ENCODE data around the gene MTF2.
"Not testable (repeated sequence)": the region's sequence is repeated elsewhere in the genome, so short reads cannot be mapped to it uniquely, and the experiment has no call there.

MTF2 gene

DNA sequence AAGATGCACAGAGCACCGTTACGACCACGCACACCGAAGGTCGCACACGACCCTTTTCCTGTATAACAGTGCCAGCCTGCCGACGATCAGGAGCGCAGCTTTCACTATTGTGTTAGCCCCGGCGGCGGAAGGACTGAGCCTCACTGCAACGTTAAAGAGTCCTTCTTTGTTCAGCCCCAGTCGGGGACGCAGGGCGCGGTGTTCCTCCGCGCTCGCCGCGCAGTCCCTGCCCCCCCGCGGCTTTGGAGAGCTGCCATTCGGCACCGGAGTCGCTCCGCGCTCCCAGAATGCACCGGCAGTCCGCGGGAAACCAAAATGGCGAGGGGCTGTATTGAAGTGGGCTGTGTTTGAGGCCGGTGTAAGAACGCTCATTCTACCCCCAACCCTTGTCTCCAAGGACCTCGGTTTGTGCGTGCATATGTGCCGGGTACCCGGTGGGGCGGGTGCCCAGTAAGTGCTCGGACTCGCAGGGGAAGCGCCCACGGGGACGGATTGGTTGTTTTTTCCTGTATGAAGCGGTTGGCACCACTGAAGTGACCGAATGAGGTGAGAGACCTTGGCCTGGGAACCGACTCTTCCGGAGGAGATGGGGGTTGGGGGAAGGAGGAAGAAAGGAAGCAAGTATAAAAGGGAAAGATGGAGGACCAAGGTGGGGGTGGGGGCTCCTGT, at the start of gene MTF2:
MTF2 (plus strand) TSS at position 298 of the 669 bp plus-strand sequence; CDS start at position 542, 244 bp downstream.
- DNase-seq, result peak; percentile 92 to 93

DNA sequence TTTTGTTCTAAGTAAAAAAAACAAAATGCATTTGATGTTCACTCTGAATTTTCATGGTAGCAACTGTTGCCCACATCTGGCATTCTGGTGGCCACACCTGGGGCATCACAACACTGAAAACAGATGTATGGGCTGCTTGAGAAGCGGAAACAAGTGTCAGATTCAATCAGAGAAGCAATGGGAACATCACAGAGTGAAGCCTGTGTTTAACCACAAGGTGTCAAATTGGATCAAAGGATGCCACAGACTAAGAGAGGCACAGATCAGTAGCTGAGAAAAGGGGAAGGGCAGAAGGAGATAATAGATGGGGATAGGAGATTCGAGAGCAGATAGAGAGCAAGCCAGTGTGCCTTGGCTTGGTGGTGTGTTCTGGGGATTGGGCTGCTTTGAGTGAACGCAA, 49.8 kb upstream of the MTF2 start:
- no peak for DNase-seq

DNA sequence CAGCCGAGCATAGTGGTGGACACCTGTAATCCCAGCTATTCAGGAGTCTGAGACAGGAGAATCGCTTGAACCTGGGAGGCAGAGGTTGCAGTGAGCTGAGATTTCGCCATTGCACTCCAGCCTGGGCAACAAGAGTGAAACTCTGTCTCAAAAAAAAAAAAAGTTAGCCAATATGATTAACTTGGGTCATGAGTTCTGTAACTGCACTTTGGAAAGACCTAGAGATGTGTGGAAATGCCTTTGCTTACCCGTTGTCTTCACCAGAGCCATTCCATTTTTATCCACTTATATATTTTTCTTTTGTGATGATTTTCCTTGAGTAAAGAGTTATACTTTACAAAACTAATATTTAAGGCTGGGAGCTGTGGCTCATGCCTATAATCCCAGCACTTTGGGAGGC, 48.9 kb upstream of the MTF2 start:
- DNase-seq, result not testable (repeated sequence)

DNA sequence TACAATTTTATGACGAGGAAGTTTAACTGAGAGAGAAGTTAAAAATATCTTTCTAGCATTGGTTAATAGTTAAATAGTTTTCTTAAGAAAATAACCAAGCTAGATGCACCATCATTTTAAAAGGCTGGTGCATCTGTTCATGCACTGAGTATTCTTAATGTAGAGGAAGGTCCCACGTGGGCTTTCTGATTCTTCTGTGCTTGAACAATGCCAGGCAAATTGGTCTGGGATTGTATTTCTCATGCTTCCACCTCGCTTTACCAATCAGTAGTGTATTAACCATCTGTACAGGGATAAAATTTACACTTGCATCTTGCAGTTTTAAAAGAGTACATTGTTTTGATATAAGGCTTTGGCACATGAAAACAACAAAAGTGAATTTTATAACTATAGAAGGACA, 47.4 kb upstream of the MTF2 start:
- DNase-seq, result no peak

GRCh38 chr1:93033029-93033428, 46.1 kb upstream of the MTF2 start:
- no peak for DNase-seq

DNA sequence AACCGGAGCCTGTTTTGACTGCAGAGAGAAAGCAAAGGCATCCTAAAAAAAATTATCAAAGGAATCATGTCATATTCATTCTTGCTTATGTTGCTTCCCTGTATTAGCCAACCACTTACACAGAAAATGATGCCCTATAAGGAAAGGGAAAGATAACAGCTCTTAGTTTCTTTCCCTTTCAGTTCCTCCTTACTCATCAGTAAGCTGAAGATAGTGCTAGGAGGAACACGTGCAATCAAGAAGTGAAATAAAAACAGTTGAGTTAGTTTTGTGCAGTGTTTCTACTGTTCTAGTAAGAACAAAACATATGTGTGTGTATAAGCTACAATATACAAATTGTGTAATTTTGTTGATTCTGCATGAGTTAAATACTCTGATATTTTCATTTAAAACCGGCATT, 45.3 kb upstream of the MTF2 start:
- DNase-seq, result no peak

DNA sequence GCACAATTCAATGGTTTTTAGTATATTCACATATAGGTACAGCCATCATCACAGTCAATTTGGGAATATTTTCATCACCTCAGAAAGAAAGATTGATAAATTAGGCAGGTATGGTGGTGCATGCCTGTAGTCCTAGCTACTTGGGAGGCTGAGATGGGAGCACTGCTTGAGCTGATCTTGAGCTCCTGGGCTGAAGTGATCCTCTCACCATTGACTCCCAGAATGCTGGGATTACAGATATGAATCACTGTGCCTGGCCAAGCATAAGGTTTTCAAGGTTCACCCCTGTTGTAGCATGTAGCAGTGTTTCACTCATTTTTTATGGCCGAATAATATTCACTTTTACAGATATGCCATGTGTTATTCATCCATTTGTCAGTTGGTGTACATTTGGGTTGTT, 44.7 kb upstream of the MTF2 start:
- DNase-seq, result no peak

DNA sequence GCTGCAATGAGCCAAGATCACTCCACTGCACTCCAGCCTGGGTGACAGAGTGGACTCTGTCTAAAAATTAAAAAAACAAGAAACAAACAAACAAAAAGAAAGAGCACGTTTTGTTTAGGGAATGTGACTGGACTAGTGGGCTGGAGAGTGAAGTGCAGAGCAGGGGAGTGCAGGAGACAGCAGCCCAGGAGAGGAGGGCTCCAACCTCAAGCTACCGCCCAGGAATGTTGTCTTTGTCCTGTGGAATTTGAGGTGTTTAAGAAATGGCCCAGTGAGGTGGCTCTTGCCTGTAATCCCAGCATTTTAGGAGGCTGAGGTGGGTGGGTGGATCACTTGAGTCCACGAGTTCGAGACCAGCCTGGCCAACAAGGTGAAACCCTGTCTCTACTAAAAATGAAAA, 42.4 kb upstream of the MTF2 start:
- DNase-seq, result no peak

DNA sequence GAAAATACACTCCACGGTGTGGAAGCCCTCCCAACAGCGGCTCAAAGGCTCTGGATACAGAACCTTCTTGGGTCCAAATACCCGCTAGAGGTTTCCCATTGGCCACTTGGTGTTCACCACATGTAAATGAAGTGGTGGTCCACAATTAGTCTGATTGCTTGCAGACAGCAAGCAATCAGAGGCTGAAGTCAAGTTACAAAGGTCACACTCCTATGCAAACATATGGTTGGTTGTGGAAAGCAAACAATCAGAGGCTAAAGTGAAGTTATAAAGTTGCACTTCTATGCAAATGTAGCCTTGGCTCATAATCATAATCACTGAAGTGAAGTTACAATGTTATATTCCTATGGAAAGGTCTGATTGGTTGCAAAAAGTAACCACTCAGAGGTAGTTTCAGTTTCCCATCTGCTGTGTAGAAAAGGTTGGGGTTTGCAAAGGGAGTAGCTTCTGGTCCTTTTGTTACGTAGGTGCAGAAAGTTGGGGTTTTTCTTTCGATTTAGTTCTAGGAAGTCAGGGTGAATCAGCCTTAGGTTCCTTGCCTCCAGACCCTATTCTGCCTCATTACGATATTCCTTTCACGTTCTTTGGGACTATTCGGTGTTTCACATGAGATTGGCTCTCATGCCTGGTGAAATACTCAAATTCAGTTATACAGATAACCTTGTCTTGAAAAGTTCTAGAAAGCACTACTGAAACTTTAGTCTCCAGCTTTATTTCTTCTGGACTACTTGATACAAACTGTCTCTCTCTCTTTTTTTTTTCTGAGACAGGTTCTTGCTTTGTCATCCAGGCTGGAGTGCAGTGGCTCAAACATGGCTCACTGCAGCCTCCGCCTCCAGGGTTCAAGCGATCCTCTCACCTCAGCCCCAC, 36.7 kb upstream of the MTF2 start:
- no peak for DNase-seq

DNA sequence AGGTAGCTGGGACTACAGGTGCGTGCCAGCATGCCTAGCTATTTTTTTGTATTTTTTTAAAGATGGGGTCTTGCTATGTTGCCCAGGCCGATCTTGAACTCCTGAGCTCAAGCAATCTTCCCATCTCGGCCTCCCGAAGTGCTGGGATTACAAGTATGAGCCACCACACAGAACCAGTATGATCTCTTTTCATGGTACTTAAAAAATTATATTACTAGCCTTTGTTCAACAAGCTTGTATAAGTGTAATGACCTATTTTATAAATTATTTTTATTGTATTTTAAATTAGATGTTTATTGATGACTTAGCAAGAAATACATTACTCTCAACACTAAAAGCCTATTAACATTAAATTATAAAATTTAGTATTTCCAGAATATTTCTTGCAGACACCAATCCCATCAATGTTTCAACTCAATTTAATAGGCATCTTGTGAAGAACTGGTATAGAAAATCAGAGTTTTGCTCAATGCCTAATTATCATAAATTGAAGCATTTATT, 36.0 kb upstream of the MTF2 start:
- no peak for DNase-seq

DNA sequence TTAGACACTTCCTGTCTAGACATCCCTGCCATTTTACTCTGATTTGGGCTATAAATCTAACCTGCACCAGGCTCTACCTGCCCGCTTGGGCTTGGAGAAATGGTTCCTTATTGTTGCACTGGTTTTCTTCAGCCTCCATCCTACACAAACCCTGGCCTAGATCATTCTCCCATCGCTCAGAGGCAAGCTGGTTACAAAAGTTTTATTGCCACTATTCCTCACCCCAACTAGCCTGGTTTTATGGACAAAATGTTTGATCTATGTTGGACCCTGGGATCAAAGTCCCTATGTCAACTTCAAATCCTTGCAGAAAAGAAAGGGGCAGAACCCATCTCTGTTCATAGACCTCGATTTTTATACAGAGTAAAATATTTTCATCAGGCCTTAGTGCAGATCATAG, 31.5 kb upstream of the MTF2 start:
- no peak for DNase-seq

GRCh38 chr1:93051961-93052360, 27.1 kb upstream of the MTF2 start:
- DNase-seq, result no peak

DNA sequence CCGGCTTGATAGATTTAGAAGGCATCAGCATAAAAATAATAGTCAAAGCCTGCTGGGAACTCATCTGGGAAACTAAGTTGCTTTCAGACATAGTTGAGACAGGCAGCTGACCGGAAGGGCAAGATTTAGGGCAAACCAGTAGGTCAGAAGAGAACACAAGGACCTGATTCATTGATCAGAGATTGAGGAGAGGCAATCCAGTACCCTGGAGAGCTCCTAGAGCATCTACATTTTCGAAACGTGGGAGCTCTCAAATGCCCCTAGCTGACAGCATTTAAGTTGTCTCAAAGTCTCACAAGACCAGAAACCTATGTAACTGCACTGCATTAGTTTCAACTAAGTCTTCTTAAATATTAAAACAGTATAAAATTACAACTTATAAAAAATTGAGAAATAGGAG, 22.9 kb upstream of the MTF2 start:
- no peak for DNase-seq

DNA sequence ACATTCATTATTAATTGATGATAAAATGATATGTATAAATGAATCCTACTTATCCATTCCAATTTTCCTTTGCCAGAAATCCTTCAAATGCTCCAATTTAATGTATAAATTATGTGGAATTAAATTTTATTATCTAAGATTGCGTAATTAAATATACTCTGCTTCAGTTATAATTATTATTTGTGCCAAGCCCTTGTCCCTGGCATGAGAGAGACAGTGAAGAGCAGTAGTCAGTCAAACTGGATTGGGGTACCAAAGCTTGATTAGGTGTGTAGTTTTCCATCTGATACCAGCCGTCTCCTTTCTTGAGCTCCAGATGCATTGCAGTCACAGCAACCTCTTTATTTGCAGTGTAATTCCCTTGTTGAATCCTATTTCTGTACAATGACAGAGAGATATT, 22.4 kb upstream of the MTF2 start:
- no peak for DNase-seq

DNA sequence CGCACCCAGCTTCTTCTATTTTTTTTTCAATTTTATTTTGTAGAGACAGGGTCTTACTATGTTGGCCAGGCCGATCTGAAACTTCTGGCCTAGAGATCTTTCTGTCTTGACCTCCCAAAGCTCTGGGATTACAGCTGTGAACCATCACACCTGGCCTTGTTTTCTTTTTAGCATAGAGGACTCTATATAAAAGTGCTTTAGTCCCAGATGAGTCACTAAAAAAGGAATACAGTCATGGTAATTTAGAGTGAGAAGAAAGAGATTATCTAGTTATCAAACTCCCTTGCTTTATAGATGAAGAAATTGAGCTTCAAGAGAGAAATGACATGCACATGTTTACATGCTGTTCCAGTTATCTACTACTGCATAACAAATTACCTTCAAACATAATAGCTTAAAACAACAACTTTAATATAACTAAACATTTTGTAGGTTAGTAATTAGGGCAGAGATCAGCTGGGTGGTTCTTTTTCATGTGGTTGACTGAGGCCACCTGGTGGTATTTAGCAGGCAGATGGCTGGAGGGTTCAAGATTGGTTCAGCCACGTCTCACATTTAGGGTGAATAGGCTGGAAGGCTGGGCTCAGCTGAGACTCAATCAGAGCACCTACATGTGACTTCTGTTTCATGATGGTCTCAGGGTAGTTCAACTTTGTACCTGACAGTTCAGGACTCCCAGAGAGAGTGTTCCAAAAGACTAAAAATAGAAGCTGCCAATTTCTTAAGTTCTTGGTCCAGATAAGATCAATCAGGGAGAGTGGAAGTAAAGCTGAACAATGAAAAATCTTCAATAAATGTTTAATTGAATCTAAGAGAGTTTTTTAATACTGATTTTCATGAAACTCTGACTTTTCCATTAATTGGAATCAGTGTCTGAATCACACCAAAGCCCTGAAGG, 16.9 kb upstream of the MTF2 start:
- DNase-seq, result peak; percentile 21 to 25

- DNase-seq, result no peak
Measured at GRCh38 chr1:93076268-93076667, 2.8 kb upstream of the MTF2 start.

GRCh38 chr1:93078203-93078602, 880 bp upstream of the MTF2 start:
- no peak for DNase-seq

GRCh38 chr1:93078638-93078985, 471 bp upstream of the MTF2 start:
- DNase-seq, result no peak

DNA sequence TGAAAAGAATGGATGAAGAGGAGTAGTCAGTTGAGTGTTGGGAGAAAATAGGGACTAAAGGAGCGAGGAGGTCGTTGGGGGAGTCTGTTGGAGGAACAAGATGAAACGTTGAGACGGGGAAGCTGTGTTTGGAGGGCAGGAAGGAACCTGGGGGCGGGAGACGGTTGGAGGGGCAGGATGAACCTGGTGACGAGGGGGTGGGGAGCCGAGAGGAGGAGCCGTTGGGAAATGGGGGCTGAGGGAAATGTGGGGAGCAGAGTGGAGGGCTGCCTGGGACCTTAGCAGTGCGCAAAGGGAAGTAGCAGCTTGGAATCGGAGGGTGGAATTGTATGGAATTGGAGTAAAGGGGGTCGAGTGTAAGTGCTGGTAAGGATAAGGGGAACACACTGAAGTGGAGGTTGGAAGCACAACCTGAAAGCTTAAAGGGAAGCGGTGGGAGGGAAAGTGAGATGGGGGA, 630 bp downstream of the MTF2 start:
- peak in 1 of 2 experiments; percentile 1 for DNase-seq

DNA sequence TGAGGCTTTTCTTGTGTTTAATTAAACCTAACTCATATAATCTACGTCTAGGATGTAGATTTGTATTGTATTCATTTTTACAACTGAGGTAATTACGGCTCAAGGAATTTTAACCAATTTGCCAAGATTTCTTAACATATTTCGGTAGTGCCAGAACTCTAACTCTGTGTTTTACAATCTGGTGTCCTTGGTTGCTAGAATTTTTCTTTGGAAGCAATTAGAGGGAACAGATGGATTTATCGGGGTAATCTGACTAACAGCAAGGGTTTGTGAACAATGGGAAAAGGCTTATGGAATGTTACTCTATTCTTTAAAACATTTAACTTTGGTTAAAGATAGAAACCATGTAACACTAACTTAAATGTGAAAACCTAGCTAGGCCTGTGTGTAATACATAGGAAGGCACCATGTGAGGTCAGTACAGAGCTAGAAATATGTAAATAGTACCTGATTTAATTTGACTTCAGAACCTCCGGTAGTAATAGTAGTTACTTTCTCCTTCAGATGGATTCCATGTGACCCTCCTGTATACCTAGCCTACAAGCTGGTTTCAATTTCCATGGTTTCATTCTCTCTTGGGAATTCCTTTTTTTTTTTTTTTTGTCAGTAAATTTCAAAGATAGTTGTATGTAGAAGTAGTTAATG, 1.2 kb downstream of the MTF2 start:
- no peak for DNase-seq

GRCh38 chr1:93081716-93082115, 2.6 kb downstream of the MTF2 start:
- no peak for DNase-seq

- DNase-seq, result no peak
Measured at GRCh38 chr1:93082313-93082712, 3.2 kb downstream of the MTF2 start.

- DNase-seq, result no peak
Measured at GRCh38 chr1:93083979-93084378, 4.9 kb downstream of the MTF2 start.

Data from activated CD4-positive, alpha-beta T cell treated with anti-CD3 and anti-CD28 coated beads, Interleukin-2, amount 50 U/mL, for 4 hours (primary cell).